OCI-LY1 (cell line): ENCODE results near the gene SMARCAL1.

Source experiments
- H2AFZ ChIP-seq: fragments of 200-600 bp; sonication (generic), shearing (Covaris generic); 2 replicates; pipeline ENCODE4 v1.6.0; 2014; ENCODE audit warnings: antibody characterized with exemption, mild to moderate bottlenecking, low read length
- H3F3A ChIP-seq: fragments of 200-600 bp; sonication (generic), shearing (Covaris generic); 2 replicates; pipeline ENCODE4 v1.6.0; 2014; ENCODE audit warnings: mild to moderate bottlenecking, antibody characterized with exemption, low read length, moderate library complexity; ENCODE audit not compliant: insufficient read depth
- H3K27ac ChIP-seq: fragments of 200-600 bp; sonication (generic); 2 replicates; pipeline ENCODE4 v1.5.1; 2014; ENCODE audit warnings: low read length, mixed run types, mild to moderate bottlenecking, low read depth; ENCODE audit not compliant: poor library complexity, severe bottlenecking
- H3K27me3 ChIP-seq: fragments of 200-600 bp; sonication (generic); 2 replicates; pipeline ENCODE4 v1.6.0; 2014; ENCODE audit warnings: antibody characterized with exemption, mild to moderate bottlenecking, low read length, moderate library complexity; ENCODE audit not compliant: insufficient read depth
- H3K36me3 ChIP-seq: fragments of 200-600 bp; sonication (generic); 2 replicates; pipeline ENCODE4 v1.6.1; 2014; ENCODE audit warnings: mild to moderate bottlenecking, antibody characterized with exemption, low read length, moderate library complexity, mixed read lengths; ENCODE audit not compliant: insufficient read depth
- H3K4me1 ChIP-seq: fragments of 200-600 bp; sonication (generic); 2 replicates; pipeline ENCODE4 v1.5.1; 2014; ENCODE audit warnings: mild to moderate bottlenecking, low read length, moderate library complexity; ENCODE audit not compliant: insufficient read depth, severe bottlenecking
- H3K4me2 ChIP-seq: fragments of 200-600 bp; sonication (generic), shearing (Covaris generic); 2 replicates; pipeline ENCODE4 v1.6.1; 2014; ENCODE audit warnings: low read length
- H3K4me3 ChIP-seq: fragments of 200-600 bp; sonication (generic); 2 replicates; pipeline ENCODE4 v1.5.1; 2014; ENCODE audit warnings: low read length, low read depth, mild to moderate bottlenecking, mixed read lengths; ENCODE audit not compliant: poor library complexity, severe bottlenecking
- H3K79me2 ChIP-seq: fragments of 200-600 bp; shearing (Covaris generic); 2 replicates; pipeline ENCODE4 v1.6.1; 2016; ENCODE audit warnings: mixed run types, low read length, mixed read lengths; ENCODE audit not compliant: insufficient read depth
- H3K9ac ChIP-seq: fragments of 200-600 bp; sonication (generic), shearing (Covaris generic); 2 replicates; pipeline ENCODE4 v1.6.1; 2014; ENCODE audit warnings: mild to moderate bottlenecking, low read length, mixed read lengths
- H3K9me2 ChIP-seq: fragments of 200-600 bp; sonication (generic), shearing (Covaris generic); 2 replicates; pipeline ENCODE4 v1.6.1; 2014; ENCODE audit warnings: low read depth, mild to moderate bottlenecking, low read length, mixed read lengths
- H3K9me3 ChIP-seq: fragments of 200-600 bp; shearing (Covaris generic); 2 replicates; pipeline ENCODE4 v1.6.1; 2014; ENCODE audit warnings: low read length, mixed read lengths
- H4K20me1 ChIP-seq: fragments of 200-600 bp; sonication (generic), shearing (Covaris generic); 2 replicates; pipeline ENCODE4 v1.6.0; 2016; ENCODE audit warnings: mild to moderate bottlenecking, low read length; ENCODE audit not compliant: insufficient read depth
- CTCF ChIP-seq: fragments of 200-600 bp; sonication (generic), shearing (Covaris generic); IDR thresholded peaks from 2 replicates; pipeline ENCODE4 v1.5.1; 2017; ENCODE audit warnings: mild to moderate bottlenecking, antibody characterized with exemption, low read length, moderate library complexity, mixed read lengths
- EZH2 ChIP-seq: fragments of 200-600 bp; sonication (generic), shearing (Covaris generic); IDR thresholded peaks from 2 replicates; pipeline ENCODE4 v1.8.0; 2017; ENCODE audit warnings: borderline replicate concordance, mixed run types, mild to moderate bottlenecking, antibody characterized with exemption, low read length, moderate library complexity, mixed read lengths

Gene SMARCAL1

DNA sequence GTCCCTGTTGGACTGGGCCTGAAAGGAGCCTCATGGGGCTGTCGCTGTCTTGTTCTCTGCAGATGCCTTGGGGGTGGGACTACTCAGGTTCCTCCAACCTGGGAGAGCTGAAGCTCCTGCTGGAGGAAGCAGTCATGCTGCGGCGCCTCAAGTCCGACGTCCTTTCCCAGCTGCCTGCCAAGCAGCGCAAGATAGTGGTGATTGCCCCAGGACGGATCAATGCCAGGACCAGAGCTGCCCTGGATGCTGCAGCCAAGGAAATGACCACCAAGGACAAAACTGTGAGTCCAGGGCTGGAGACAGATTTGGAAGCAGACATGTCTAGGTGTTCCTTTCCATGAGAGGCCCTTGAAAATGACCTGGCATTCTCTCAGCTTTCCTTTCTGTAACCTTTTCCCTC, 38.5 kb downstream of the SMARCAL1 start:
- Histone ChIP-seq H4K20me1 (no peaks in the 10 kb centered on the region), H3K27me3 (no peaks in the 10 kb centered on the region), H3K4me1 (no peaks in the 10 kb centered on the region), H3K9me3 (no peaks in the 10 kb centered on the region), H3K36me3 (peaks cover 88% of the 10 kb centered on the region), H3K4me2 (no peak overlapping the region), H3F3A (no peaks in the 10 kb centered on the region), H3K4me3 (no peak overlapping the region), H3K79me2 (no peaks in the 10 kb centered on the region), H3K9ac (no peak overlapping the region), H3K27ac (no peak overlapping the region), H2AFZ (no peak overlapping the region), H3K9me2 (no peaks in the 10 kb centered on the region)
- TF ChIP-seq EZH2 = no peak
- no peak for TF ChIP-seq CTCF

- H3K4me1 ChIP-seq = no peaks in the 10 kb centered on the region
- H3K4me2 ChIP-seq = no peak overlapping the region
- H3F3A ChIP-seq = no peaks in the 10 kb centered on the region
- H3K36me3 ChIP-seq = peaks cover 60% of the 10 kb centered on the region
- no peak overlapping the region for H3K9ac ChIP-seq
- H2AFZ ChIP-seq = no peak overlapping the region
- no peaks in the 10 kb centered on the region for H4K20me1 ChIP-seq
- no peak overlapping the region for H3K4me3 ChIP-seq
- no peak overlapping the region for H3K27ac ChIP-seq
- H3K79me2 ChIP-seq = no peaks in the 10 kb centered on the region
- no peak for TF ChIP-seq CTCF
- no peak for TF ChIP-seq EZH2
- no peaks in the 10 kb centered on the region for H3K27me3 ChIP-seq
- no peaks in the 10 kb centered on the region for H3K9me2 ChIP-seq
- no peaks in the 10 kb centered on the region for H3K9me3 ChIP-seq
Observed at GRCh38 chr2:216453955-216454614, 41.8 kb downstream of the SMARCAL1 start.

DNA sequence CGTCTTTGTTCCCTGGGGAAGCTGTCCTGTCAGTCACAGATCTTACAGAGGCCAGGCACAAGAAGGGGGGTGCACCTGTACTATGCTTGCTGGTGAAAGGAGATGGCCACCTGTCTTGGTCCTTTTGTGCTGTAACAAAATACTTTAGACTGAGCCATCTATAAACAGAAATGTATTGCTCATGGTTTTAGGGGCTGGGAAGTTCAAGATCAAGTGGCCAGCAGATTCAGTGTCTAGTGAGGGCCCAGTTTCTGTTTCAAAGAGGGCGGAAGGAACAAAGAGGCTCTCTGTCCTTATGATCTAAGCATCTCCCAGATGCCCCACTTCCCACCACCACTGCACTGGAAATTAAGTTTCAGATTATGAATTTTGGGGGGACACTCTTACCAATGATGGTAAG, 50.9 kb downstream of the SMARCAL1 start:
- no peaks in the 10 kb centered on the region for H4K20me1 ChIP-seq
- no peaks in the 10 kb centered on the region for H3K9me3 ChIP-seq
- no peaks in the 10 kb centered on the region for H3K79me2 ChIP-seq
- H3K36me3 ChIP-seq = peaks cover 4% of the 10 kb centered on the region; the same call in 1 of the 2 replicates
- no peak overlapping the region for H3K4me2 ChIP-seq
- no peaks in the 10 kb centered on the region for H3F3A ChIP-seq
- no peak overlapping the region for H3K9ac ChIP-seq
- no peaks in the 10 kb centered on the region for H3K27me3 ChIP-seq
- no peaks in the 10 kb centered on the region for H3K9me2 ChIP-seq
- H3K27ac ChIP-seq = no peak overlapping the region
- H3K4me3 ChIP-seq = no peak overlapping the region
- no peaks in the 10 kb centered on the region for H3K4me1 ChIP-seq
- H2AFZ ChIP-seq = no peak overlapping the region
- TF ChIP-seq CTCF (no peak), EZH2 (no peak)
